GM23338 (cell line): ENCODE data around the gene MBOAT1.

Experiments used
- CREB1 ChIP-seq: fragments of 250-450 bp; sonication (Bioruptor Pico); IDR thresholded peaks from 2 replicates; pipeline ENCODE4 v1.5.0; 2020; ENCODE audit warnings: low read depth, mild to moderate bottlenecking, moderate library complexity
- CTCF ChIP-seq, 2 experiments: fragments of 200-600 bp in 1 of 2; sonication (generic) in 1 of 2; conservative IDR thresholded peaks; 2 replicates each; pipeline versions ENCODE4 v1.5.1 to v1.6.1; 2016 to 2017; ENCODE audit warnings: antibody characterized with exemption in 2 of 2, low read depth in 2 of 2, mild to moderate bottlenecking in 2 of 2, moderate library complexity in 1 of 2
- EZH2 ChIP-seq: fragments of 200-600 bp; sonication (generic); IDR thresholded peaks from one replicate; pipeline ENCODE4 v1.8.0; 2017; ENCODE audit warnings: antibody characterized with exemption, mild to moderate bottlenecking, low read depth; ENCODE audit not compliant: unreplicated experiment
- EZH2phosphoT487 ChIP-seq: fragments of 200-600 bp; sonication (generic); IDR thresholded peaks from one replicate; pipeline ENCODE4 v1.8.1; 2018; ENCODE audit warnings: antibody characterized with exemption; ENCODE audit not compliant: unreplicated experiment
- POLR2AphosphoS5 ChIP-seq: IDR thresholded peaks from 2 replicates; pipeline ENCODE4 v1.6.1; 2016; ENCODE audit warnings: antibody characterized with exemption, low read depth
- REST ChIP-seq: IDR thresholded peaks from one replicate; pipeline ENCODE4 v1.6.1; 2018; ENCODE audit warnings: antibody characterized with exemption; ENCODE audit not compliant: unreplicated experiment
- ZNF462 ChIP-seq: fragments of 250-450 bp; sonication (Bioruptor Pico); IDR thresholded peaks from 2 replicates; pipeline ENCODE4 v1.5.0; 2020; ENCODE audit warnings: mild to moderate bottlenecking, moderate library complexity

GRCh38 chr6:20128018-20128417 is 84.3 kb downstream of the MBOAT1 start:
- no peak for TF ChIP-seq POLR2AphosphoS5
- no peak for TF ChIP-seq REST
- TF ChIP-seq EZH2phosphoT487 = no peak
- no peak for TF ChIP-seq CTCF (conservative IDR thresholded peaks at IDR 0.05; ENCODE audit: low read depth in 2 of 2)
- TF ChIP-seq CREB1 (CRISPR knock-in tag) = no peak
- no peak for TF ChIP-seq EZH2
- TF ChIP-seq ZNF462 = no peak
